A549 (cell line): Measurements from ENCODE around the gene MAPK1. TPM values are rescaled to one million over a fixed set of nuclear protein-coding genes. Genes with fewer than 3 reads are reported as not detected.

Experiments
- ATAC-seq, 2 experiments: fragments of 200-7000 bp in 1 of 2; fragments of >200 bp in 1 of 2; cut with Nextera tagmentation in 1 of 2; cut with Tn5 transposase in 1 of 2; 3 replicates each; pipeline versions ENCODE4 v1.8.0 to v1.9.1; 2018 to 2020; ENCODE audit warnings: mild to moderate bottlenecking in 1 of 2, moderate library complexity in 1 of 2
- CTCF ChIA-PET: fragments of 300-600 bp; sonication (Branson Sonifier 250); formaldehyde crosslinking; extraction: SDS; loops from one replicate; lab custom pipeline; 2021; ENCODE audit warnings: antibody characterized with exemption, inconsistent platforms; lab: Yijun Ruan, JAX
- POLR2A ChIA-PET: fragments of 350-600 bp; formaldehyde crosslinking; extraction: SDS; loops from one replicate; lab custom pipeline; 2021; ENCODE audit warnings: antibody characterized with exemption, inconsistent platforms; lab: Yijun Ruan, JAX
- DNase-seq, 2 experiments: peaks; one replicate each; pipeline versions ENCODE4 v3.0.0 to v3.0.0-alpha.2; 2011 to 2016; ENCODE audit warnings: low read depth in 1 of 2, low spot score in 1 of 2
- FAIRE-seq: peaks from 2 replicates; lab custom pipeline; 2011; peaks lifted over from hg19 to GRCh38; lab: Jason Lieb, UNC
- H3K27ac ChIP-seq, 2 experiments: fragments of >200 bp; sonication (Bioruptor Twin); formaldehyde crosslinking; 3 replicates each; pipeline ENCODE4 v1.5.1; 2016 to 2017
- H3K4me1 ChIP-seq: fragments of >200 bp; sonication (Bioruptor Twin); formaldehyde crosslinking; 3 replicates; pipeline ENCODE4 v1.6.1; 2016
- H3K4me2 ChIP-seq: fragments of >200 bp; sonication (Bioruptor Twin); formaldehyde crosslinking; 3 replicates; pipeline ENCODE4 v1.6.1; 2016
- H3K4me3 ChIP-seq: fragments of >200 bp; sonication (Bioruptor Twin); formaldehyde crosslinking; 3 replicates; pipeline ENCODE4 v1.5.1; 2016
- H3K9me3 ChIP-seq: fragments of >200 bp; sonication (Bioruptor Twin); formaldehyde crosslinking; 3 replicates; pipeline ENCODE4 v1.6.1; 2016
- CEBPB ChIP-seq, 2 experiments: fragments of >200 bp in 1 of 2; sonication (Bioruptor Twin) in 1 of 2; formaldehyde crosslinking in 1 of 2; IDR thresholded peaks; 2 replicates each; pipeline ENCODE4 v1.6.1; 2012 to 2016
- CHD4 ChIP-seq: fragments of 200-600 bp; sonication (generic); IDR thresholded peaks from 2 replicates; pipeline ENCODE4 v1.6.1; 2016; ENCODE audit warnings: antibody characterized with exemption, mild to moderate bottlenecking, borderline replicate concordance
- GATA3 ChIP-seq: IDR thresholded peaks from 2 replicates; pipeline ENCODE4 v1.6.1; 2012; ENCODE audit warnings: borderline replicate concordance
- HDAC2 ChIP-seq: fragments of 200-600 bp; sonication (generic); IDR thresholded peaks from 2 replicates; pipeline ENCODE4 v1.6.1; 2016
- HEYL ChIP-seq: fragments of 250-450 bp; sonication (Bioruptor Pico); IDR thresholded peaks from 2 replicates; pipeline ENCODE4 v1.8.0; 2021; ENCODE audit warnings: mild to moderate bottlenecking, moderate library complexity
- KDM1A ChIP-seq: fragments of 200-600 bp; sonication (generic); IDR thresholded peaks from 2 replicates; pipeline ENCODE4 v1.6.1; 2016; ENCODE audit warnings: low read depth, mild to moderate bottlenecking
- KDM5A ChIP-seq: fragments of 200-600 bp; sonication (generic); IDR thresholded peaks from 2 replicates; pipeline ENCODE4 v1.6.1; 2016; ENCODE audit warnings: antibody characterized with exemption, mild to moderate bottlenecking
- MYC ChIP-seq: IDR thresholded peaks from 2 replicates; pipeline ENCODE4 v1.6.1; 2012; ENCODE audit warnings: mild to moderate bottlenecking, inconsistent platforms, low read length, improper control_type of control experiment, borderline replicate concordance
- NPAS2 ChIP-seq: fragments of 250-450 bp; sonication (Bioruptor Pico); IDR thresholded peaks from 2 replicates; pipeline ENCODE4 v1.8.0; 2022; ENCODE audit warnings: mild to moderate bottlenecking, moderate library complexity, borderline replicate concordance
- RNF2 ChIP-seq: fragments of 200-600 bp; sonication (generic); IDR thresholded peaks from 2 replicates; pipeline ENCODE4 v1.6.1; 2016; ENCODE audit warnings: low read depth, mild to moderate bottlenecking, antibody characterized with exemption, moderate library complexity, borderline replicate concordance
- SMC3 ChIP-seq: fragments of >200 bp; sonication (Bioruptor Twin); formaldehyde crosslinking; IDR thresholded peaks from 3 replicates; pipeline ENCODE4 v1.6.1; 2018; ENCODE audit warnings: inconsistent platforms
- ZFP36 ChIP-seq: fragments of 450-650 bp; IDR thresholded peaks from 2 replicates; pipeline ENCODE4 v1.6.1; 2014; ENCODE audit warnings: borderline replicate concordance; ENCODE audit not compliant: partially characterized antibody
- ZNF302 ChIP-seq: fragments of 250-450 bp; sonication (Bioruptor Pico); IDR thresholded peaks from 2 replicates; pipeline ENCODE4 v1.9.0; 2021; ENCODE audit warnings: inconsistent platforms, mild to moderate bottlenecking, moderate library complexity
- WGBS: methylation state at CpG from one replicate; pipeline ENCODE4 v1.1.6; 2017; ENCODE audit errors: missing lambda C conversion rate; 5-methylcytosine and 5-hydroxymethylcytosine counted together
- polyA plus RNA-seq, 4 experiments: library from polyadenylated mRNA; depleted of rRNA in 3 of 4; stranded (reverse); fragments of >200 nt; fragmentation: RNase III in 1 of 4; extraction: RNeasy Plus Mini Kit Qiagen cat#74134 plus additional on column Dnase treatment in 1 of 4; gene quantifications; 2 replicates in 3 of 4; 3 replicates in 1 of 4; pipeline ENCODE4 v1.2.3, GENCODE V29; 2011 to 2017
- TF ChIP-seq, protein P1 (sequence below): IDR thresholded peaks from 2 replicates; pipeline ENCODE4 v1.6.1; 2012
- TF ChIP-seq, protein P2 (sequence below): fragments of >200 bp; sonication (Bioruptor Twin); formaldehyde crosslinking; IDR thresholded peaks from 3 replicates; pipeline ENCODE4 v1.6.1; 2016
- TF ChIP-seq, protein P3 (sequence below): fragments of 200-600 bp; sonication (generic); IDR thresholded peaks from 2 replicates; pipeline ENCODE4 v1.6.1; 2016; ENCODE audit warnings: antibody characterized with exemption, mild to moderate bottlenecking, moderate library complexity
- TF ChIP-seq, protein P4 (sequence below): fragments of 450-650 bp; IDR thresholded peaks from 2 replicates; pipeline ENCODE4 v1.6.1; 2014; ENCODE audit warnings: antibody characterized with exemption
- TF ChIP-seq, protein P5 (sequence below): fragments of 250-450 bp; sonication (Bioruptor Pico); IDR thresholded peaks from 2 replicates; pipeline ENCODE4 v1.5.0; 2021; ENCODE audit warnings: mild to moderate bottlenecking, moderate library complexity, borderline replicate concordance

The MAPK1 gene
- polyA plus RNA-seq, 2 of the 4 experiments (the other 2 are of a cell fraction), result 28.8 to 85.5 TPM

- CTCF ChIA-PET, result no interaction called here
- DNase-seq (no peak), ATAC-seq (no peak)
- Histone ChIP-seq H3K9me3 (no peaks in the 10 kb centered on the region), H3K4me1 (no peaks in the 10 kb centered on the region)
- 98% methylated on average over 15 of the region's 15 CpGs for WGBS
- TF ChIP-seq HDAC2 (no peak), GATA3 (no peak), HEYL (CRISPR knock-in tag) (no peak), MYC (no peak), RNF2 (no peak), ZFP36 (no peak), CHD4 (no peak), KDM5A (no peak), CEBPB (IDR thresholded peaks at IDR 0.05) (no peak), NPAS2 (CRISPR knock-in tag) (no peak), KDM1A (no peak), SMC3 (no peak), ZNF302 (no peak)
- TF ChIP-seq, protein P1, sequence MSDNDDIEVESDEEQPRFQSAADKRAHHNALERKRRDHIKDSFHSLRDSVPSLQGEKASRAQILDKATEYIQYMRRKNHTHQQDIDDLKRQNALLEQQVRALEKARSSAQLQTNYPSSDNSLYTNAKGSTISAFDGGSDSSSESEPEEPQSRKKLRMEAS, result no peak
- TF ChIP-seq, protein P2, sequence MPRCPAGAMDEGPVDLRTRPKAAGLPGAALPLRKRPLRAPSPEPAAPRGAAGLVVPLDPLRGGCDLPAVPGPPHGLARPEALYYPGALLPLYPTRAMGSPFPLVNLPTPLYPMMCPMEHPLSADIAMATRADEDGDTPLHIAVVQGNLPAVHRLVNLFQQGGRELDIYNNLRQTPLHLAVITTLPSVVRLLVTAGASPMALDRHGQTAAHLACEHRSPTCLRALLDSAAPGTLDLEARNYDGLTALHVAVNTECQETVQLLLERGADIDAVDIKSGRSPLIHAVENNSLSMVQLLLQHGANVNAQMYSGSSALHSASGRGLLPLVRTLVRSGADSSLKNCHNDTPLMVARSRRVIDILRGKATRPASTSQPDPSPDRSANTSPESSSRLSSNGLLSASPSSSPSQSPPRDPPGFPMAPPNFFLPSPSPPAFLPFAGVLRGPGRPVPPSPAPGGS, result no peak
- TF ChIP-seq, protein P3, sequence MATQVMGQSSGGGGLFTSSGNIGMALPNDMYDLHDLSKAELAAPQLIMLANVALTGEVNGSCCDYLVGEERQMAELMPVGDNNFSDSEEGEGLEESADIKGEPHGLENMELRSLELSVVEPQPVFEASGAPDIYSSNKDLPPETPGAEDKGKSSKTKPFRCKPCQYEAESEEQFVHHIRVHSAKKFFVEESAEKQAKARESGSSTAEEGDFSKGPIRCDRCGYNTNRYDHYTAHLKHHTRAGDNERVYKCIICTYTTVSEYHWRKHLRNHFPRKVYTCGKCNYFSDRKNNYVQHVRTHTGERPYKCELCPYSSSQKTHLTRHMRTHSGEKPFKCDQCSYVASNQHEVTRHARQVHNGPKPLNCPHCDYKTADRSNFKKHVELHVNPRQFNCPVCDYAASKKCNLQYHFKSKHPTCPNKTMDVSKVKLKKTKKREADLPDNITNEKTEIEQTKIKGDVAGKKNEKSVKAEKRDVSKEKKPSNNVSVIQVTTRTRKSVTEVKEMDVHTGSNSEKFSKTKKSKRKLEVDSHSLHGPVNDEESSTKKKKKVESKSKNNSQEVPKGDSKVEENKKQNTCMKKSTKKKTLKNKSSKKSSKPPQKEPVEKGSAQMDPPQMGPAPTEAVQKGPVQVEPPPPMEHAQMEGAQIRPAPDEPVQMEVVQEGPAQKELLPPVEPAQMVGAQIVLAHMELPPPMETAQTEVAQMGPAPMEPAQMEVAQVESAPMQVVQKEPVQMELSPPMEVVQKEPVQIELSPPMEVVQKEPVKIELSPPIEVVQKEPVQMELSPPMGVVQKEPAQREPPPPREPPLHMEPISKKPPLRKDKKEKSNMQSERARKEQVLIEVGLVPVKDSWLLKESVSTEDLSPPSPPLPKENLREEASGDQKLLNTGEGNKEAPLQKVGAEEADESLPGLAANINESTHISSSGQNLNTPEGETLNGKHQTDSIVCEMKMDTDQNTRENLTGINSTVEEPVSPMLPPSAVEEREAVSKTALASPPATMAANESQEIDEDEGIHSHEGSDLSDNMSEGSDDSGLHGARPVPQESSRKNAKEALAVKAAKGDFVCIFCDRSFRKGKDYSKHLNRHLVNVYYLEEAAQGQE, result no peak
- TF ChIP-seq, protein P4, sequence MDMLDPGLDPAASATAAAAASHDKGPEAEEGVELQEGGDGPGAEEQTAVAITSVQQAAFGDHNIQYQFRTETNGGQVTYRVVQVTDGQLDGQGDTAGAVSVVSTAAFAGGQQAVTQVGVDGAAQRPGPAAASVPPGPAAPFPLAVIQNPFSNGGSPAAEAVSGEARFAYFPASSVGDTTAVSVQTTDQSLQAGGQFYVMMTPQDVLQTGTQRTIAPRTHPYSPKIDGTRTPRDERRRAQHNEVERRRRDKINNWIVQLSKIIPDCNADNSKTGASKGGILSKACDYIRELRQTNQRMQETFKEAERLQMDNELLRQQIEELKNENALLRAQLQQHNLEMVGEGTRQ, result no peak
- TF ChIP-seq, protein P5, sequence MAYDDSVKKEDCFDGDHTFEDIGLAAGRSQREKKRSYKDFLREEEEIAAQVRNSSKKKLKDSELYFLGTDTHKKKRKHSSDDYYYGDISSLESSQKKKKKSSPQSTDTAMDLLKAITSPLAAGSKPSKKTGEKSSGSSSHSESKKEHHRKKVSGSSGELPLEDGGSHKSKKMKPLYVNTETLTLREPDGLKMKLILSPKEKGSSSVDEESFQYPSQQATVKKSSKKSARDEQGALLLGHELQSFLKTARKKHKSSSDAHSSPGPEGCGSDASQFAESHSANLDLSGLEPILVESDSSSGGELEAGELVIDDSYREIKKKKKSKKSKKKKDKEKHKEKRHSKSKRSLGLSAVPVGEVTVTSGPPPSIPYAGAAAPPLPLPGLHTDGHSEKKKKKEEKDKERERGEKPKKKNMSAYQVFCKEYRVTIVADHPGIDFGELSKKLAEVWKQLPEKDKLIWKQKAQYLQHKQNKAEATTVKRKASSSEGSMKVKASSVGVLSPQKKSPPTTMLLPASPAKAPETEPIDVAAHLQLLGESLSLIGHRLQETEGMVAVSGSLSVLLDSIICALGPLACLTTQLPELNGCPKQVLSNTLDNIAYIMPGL (CRISPR knock-in tag), result no peak
- TF ChIP-seq, all 56 proteins: peak for 0
- H3K4me3 ChIP-seq, result no peak overlapping the region
- POLR2A ChIA-PET, result no interaction called here
- FAIRE-seq, result no peak
- H3K27ac ChIP-seq, result no peak overlapping the region
- no peak overlapping the region for H3K4me2 ChIP-seq
These were observed 100.6 kb downstream of the MAPK1 start for GRCh38 chr22:21766691-21767462.
